ENCODE measurements around the gene PKNOX2. TPM values are rescaled to one million over a fixed set of nuclear protein-coding genes. Genes with fewer than 3 reads are reported as not detected.

The PKNOX2 gene
- total and polyA plus RNA-seq, 7 donors: 0.23 to 4.7 (median 1.4) TPM

DNA sequence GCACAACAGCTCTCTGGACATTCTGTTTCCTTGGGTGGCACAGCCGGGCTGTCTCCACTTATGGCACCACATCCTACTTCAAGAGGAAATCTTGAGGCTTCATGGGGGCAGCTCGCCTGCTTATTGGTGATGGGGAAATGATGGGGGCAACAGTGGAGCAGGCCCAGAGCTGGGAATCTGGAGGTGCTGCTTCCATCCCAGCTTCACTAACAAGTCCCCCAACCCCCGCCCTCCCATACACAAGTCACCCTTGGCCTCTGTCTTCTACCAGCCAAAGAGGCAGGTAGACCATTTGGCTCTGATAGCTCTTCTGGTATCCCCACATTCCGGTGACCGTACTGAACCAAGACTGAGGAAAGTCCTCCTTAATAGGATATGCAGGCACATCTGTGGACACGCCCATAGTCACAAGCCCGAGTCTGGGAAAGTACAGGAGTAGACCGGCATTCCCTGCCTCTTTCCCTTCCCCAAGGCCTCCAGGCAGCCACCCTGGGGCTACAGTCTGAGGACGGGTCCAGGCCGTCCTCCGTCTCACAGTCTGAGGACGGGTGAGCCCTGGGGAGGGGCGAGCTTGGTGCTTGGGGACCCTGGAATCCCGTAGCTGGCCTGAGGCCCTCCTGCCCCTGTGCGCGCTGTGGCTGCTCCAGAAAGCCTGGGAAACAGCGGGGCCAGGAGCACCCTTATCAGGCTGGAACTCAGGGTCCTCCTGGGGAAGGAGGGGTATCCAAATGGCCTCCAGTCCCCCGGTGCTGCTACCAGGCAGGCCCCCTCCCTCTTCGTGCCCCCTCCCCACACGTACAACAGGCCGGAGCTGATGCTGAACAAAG, 185.9 kb downstream of the PKNOX2 start:
- 69 to 85% methylated on average over 21 of the region's 21 CpGs for WGBS, 2 donors
- Histone ChIP-seq H3K27me3 (no peaks in the 10 kb centered on the region), H3K9me3 (no peaks in the 10 kb centered on the region), H3K27ac (no peak overlapping the region), H3K4me1 (peaks cover 0 to 17% (median 13%) of the 10 kb centered on the region in 4 donors), H3K4me3 (no peak overlapping the region), H3K36me3 (no peaks in the 10 kb centered on the region)
- DNase-seq: no peak
- no peak for TF ChIP-seq POLR2AphosphoS5 (IDR thresholded peaks at IDR 0.05)
- TF ChIP-seq EP300 (IDR thresholded peaks at IDR 0.05): no peak
- TF ChIP-seq, protein P1, sequence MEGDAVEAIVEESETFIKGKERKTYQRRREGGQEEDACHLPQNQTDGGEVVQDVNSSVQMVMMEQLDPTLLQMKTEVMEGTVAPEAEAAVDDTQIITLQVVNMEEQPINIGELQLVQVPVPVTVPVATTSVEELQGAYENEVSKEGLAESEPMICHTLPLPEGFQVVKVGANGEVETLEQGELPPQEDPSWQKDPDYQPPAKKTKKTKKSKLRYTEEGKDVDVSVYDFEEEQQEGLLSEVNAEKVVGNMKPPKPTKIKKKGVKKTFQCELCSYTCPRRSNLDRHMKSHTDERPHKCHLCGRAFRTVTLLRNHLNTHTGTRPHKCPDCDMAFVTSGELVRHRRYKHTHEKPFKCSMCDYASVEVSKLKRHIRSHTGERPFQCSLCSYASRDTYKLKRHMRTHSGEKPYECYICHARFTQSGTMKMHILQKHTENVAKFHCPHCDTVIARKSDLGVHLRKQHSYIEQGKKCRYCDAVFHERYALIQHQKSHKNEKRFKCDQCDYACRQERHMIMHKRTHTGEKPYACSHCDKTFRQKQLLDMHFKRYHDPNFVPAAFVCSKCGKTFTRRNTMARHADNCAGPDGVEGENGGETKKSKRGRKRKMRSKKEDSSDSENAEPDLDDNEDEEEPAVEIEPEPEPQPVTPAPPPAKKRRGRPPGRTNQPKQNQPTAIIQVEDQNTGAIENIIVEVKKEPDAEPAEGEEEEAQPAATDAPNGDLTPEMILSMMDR (IDR thresholded peaks at IDR 0.05): no peak
- TF ChIP-seq POLR2A (IDR thresholded peaks at IDR 0.05): no peak
- intact Hi-C loops (cut with DNase I): no loop called here

DNA sequence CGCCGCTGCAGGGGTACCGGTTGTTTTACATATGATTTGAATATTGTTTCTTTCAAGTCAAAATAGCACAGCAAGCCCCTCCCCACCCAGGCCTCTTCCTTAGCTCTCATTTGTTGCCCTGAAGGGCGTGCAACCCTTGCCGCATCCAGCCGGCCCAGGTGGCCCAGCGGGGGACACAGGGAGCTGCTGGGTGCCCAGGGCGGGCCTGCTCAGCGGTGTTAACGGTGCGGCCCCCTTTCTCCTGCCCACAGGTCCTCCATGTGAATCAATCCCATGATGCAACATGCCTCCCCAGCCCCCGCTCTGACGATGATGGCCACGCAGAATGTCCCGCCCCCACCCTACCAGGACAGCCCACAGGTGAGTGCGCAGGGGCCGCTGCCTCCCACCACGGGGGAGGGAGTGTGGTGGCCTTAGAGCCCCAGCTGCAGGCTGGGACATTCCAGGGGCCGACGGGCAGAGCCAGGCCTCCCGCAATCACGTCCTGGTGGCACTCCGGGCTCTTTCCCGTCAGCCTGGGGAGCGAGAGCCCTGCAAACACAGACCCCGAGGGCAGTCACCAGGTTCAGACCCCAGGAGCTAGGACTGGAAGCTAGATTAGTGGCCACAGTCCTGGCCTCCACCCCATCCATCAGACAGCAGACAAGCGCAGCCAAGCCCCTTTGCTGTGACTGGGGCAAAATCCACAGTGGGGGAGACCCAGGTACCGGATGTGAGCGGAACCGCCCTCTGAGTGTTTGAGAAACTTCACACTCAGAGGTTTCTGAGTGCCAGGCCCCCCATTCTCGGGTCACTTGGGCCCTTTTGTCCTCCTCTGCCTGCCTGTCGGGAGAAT, 186.7 kb downstream of the PKNOX2 start:
- Histone ChIP-seq H3K4me1 (peaks cover 0 to 11% (median 6%) of the 10 kb centered on the region in 4 donors), H3K36me3 (no peaks in the 10 kb centered on the region), H3K27ac (no peak overlapping the region), H3K27me3 (no peaks in the 10 kb centered on the region), H3K4me3 (no peak overlapping the region), H3K9me3 (no peaks in the 10 kb centered on the region)
- intact Hi-C loops (cut with DNase I): no loop called here
- no peak for DNase-seq
- TF ChIP-seq, protein P1 (IDR thresholded peaks at IDR 0.05): no peak
- 49 to 74% methylated on average over 32 of the region's 32 CpGs for WGBS, 2 donors

DNA sequence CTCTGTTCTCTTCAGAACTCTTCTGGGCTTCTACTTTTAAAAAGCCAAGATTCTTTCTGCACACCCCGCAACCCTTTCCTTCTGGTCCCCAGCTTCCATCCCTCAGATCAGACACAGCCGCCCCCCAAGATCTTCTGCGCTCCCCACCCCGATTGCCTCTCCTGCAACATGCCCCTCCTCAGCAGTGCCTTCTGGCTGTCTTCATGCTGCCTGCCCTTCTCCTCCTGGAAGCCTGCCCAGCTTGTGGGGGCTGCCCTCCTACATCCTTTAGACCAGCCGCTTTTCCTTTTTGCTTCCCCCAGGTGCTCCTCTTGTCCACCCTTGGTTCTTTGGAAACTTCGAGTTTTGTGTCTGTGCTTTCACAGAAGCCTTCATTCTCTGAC, 187.3 kb downstream of the PKNOX2 start:
- intact Hi-C loops (cut with DNase I): no loop called here
- 83 to 89% methylated on average over 6 of the region's 6 CpGs for WGBS, 2 donors
- no peaks in the 10 kb centered on the region for H3K27me3 ChIP-seq
- H3K4me3 ChIP-seq: no peak overlapping the region
- no peak overlapping the region for H3K27ac ChIP-seq
- no peaks in the 10 kb centered on the region for H3K9me3 ChIP-seq
- TF ChIP-seq POLR2AphosphoS5 (IDR thresholded peaks at IDR 0.05) (no peak), EP300 (IDR thresholded peaks at IDR 0.05) (no peak), POLR2A (IDR thresholded peaks at IDR 0.05) (no peak)
- TF ChIP-seq, protein P1 (IDR thresholded peaks at IDR 0.05): no peak
- peaks cover 0 to 11% (median 4%) of the 10 kb centered on the region in 4 donors for H3K4me1 ChIP-seq
- H3K36me3 ChIP-seq: no peaks in the 10 kb centered on the region
- DNase-seq: no peak

DNA sequence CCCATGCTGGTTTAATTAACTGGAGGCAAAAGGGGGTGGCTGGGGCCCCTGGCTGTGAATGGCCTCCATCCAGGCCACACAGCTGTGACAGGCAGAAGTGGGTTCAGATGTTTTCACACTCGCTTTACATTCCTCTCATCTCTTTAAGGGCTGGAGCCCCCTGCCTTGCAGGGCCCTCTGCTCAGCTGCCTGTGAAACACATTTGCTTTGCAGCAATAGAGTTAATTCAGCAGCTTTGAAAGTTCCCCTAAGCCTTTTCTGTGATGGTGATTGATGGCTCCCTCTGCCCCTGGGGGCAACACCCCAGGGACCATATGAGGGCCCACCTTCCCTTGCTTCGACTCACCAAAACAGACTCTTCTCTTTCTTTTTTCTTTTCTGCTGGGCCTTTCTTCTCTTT, 192.2 kb downstream of the PKNOX2 start:
- intact Hi-C loops (cut with DNase I): no loop called here
- H3K4me3 ChIP-seq: no peak overlapping the region

More for the DNA sequence above, 192.2 kb downstream of the PKNOX2 start:
- H3K4me1 ChIP-seq: no peaks in the 10 kb centered on the region
- H3K9me3 ChIP-seq: no peaks in the 10 kb centered on the region
- H3K27me3 ChIP-seq: no peaks in the 10 kb centered on the region
- H3K27ac ChIP-seq: no peak overlapping the region
- 67 to 68% methylated on average over 2 of the region's 2 CpGs for WGBS, 2 donors
- no peak for DNase-seq
- H3K36me3 ChIP-seq: no peaks in the 10 kb centered on the region
- no peak for TF ChIP-seq POLR2AphosphoS5 (IDR thresholded peaks at IDR 0.05)
- TF ChIP-seq, protein P1 (IDR thresholded peaks at IDR 0.05): no peak
- TF ChIP-seq EP300 (IDR thresholded peaks at IDR 0.05): no peak
- no peak for TF ChIP-seq POLR2A (IDR thresholded peaks at IDR 0.05)

Measured in sigmoid colon (tissue), 7 donors.